Cardiac fibroblast (primary cell): ENCODE measurements around the gene HDAC11.

Source experiments
- DNase-seq, 2 donors: peaks; one replicate each; pipeline versions ENCODE4 v3.0.0 to v3.0.0-alpha.2; 2010; ENCODE audit warnings: low read depth in 2 of 2
- H3K4me3 ChIP-seq, 2 donors: replicated peaks in 1 of 2; 1 replicate in 1 of 2; 2 replicates in 1 of 2; pipeline ENCODE4 v1.5.1; 2011; ENCODE audit warnings: low read depth in 2 of 2, low read length in 2 of 2, mild to moderate bottlenecking in 2 of 2, moderate library complexity in 1 of 2
- TF ChIP-seq, protein P1 (sequence below): IDR thresholded peaks from one replicate; pipeline ENCODE4 v1.5.1; 2011; ENCODE audit warnings: low read depth, mild to moderate bottlenecking, low read length, inconsistent platforms

Gene HDAC11

DNA sequence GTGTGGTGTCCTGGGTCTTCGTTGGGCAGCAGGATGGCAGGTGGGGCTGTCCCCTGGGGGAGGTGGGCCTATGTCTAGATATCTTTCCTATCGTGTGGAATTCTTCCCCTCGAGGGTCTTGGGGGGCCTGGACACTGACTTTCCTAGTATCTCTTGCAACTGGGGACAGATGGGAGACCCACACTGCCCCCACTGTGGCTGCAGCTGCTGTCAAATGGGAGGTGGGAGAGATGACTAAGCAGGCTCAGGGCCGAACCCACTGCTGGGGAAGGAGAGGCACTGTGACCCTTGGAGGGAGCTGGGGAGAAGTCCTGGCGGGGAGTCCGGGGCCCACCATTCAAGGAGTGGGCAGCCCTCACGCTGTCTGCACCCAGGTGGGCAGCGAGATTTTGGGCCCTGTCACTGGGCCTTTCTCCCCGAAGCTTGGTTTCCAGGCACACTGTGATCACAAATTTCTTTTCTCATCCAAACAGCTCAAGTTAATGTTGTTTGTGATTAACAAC is 65.9 kb downstream of the HDAC11 start:
- no peak for DNase-seq
- TF ChIP-seq, protein P1, sequence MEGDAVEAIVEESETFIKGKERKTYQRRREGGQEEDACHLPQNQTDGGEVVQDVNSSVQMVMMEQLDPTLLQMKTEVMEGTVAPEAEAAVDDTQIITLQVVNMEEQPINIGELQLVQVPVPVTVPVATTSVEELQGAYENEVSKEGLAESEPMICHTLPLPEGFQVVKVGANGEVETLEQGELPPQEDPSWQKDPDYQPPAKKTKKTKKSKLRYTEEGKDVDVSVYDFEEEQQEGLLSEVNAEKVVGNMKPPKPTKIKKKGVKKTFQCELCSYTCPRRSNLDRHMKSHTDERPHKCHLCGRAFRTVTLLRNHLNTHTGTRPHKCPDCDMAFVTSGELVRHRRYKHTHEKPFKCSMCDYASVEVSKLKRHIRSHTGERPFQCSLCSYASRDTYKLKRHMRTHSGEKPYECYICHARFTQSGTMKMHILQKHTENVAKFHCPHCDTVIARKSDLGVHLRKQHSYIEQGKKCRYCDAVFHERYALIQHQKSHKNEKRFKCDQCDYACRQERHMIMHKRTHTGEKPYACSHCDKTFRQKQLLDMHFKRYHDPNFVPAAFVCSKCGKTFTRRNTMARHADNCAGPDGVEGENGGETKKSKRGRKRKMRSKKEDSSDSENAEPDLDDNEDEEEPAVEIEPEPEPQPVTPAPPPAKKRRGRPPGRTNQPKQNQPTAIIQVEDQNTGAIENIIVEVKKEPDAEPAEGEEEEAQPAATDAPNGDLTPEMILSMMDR, result no peak
- H3K4me3 ChIP-seq, result no peak overlapping the region

GRCh38 chr3:13546667-13547171 is 66.6 kb downstream of the HDAC11 start:
- TF ChIP-seq, protein P1, result no peak
- H3K4me3 ChIP-seq, result no peak overlapping the region
- peak; percentile 16 to 63 for DNase-seq

DNA sequence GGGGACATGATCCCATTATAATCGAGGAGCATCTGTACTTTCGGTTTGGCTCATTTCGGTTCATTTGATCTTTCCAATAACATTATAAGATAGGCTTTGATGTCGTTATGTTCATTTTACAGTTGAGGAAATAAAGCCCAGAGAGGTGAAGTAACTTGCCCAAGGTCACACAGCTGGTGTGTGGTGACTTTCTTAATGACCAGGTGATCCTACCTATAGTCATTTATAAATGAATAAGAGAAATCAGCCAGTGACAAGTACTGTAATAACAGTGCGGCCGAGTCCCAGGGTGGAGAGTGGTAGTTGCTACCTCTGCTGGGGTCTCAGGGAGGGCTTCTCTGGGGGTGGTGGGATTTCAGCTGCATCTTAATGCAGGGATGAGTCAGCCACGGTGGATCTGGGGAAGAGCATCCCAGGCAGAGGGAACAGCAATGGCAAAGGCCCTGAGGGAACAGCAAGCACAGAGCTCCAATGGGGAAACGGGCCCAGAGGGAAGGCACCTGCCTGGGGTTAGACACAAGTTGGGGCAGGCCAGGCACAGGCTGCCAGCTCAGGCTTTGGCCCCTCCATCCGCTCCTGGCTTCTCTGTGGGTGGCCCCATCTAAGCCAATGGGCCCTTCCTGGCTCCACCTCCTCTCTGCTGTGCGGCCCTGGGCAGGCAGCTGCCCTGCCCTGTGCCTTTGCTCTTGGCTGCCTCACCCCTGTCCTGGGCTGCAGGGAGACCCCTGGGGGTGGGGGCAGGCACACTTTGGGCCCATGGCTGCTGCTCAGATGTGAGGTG is 67.7 kb downstream of the HDAC11 start:
- no peak for DNase-seq
- TF ChIP-seq, protein P1, result no peak
- H3K4me3 ChIP-seq, result no peak overlapping the region

GRCh38 chr3:13548696-13549622 is 68.9 kb downstream of the HDAC11 start, which contains the start of gene FBLN2:
Gene FBLN2 (plus strand): TSS chr3:13549125. CDS start chr3:13570356, 21,231 bp downstream.
- DNase-seq, result peak in 1 of 2 donors; percentile 74
- peak within 1 kb of the TSS; percentile 24 to 43 for H3K4me3 ChIP-seq
- TF ChIP-seq, protein P1, result no peak

- peak overlapping the region in 1 of 2 donors; percentile 43 for H3K4me3 ChIP-seq
- no peak for DNase-seq
- TF ChIP-seq, protein P1, result no peak
Observed at GRCh38 chr3:13549623-13550422, 69.7 kb downstream of the HDAC11 start.

DNA sequence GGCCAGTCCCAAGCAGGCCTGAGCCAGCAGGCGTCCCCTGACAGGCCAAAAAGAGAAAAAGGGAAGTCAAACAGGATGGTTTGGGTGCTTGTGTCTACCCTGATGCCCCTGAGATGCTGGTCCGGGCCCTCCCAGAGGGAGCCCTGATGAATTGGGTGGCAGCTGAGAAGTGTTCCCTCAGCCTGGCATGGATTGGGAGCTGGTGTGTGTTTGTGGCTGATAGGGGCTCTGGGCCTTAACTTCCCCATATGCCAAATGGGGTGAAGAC is 70.3 kb downstream of the HDAC11 start:
- TF ChIP-seq, protein P1, result no peak
- DNase-seq, result no peak
- peak overlapping the region in 1 of 2 donors; percentile 43 for H3K4me3 ChIP-seq
